Panc1 (cell line): ENCODE measurements around the gene TBXA2R.

Experiments used
- POLR2AphosphoS5 ChIP-seq: IDR thresholded peaks from 2 replicates; pipeline ENCODE4 v1.6.1; 2012; ENCODE audit warnings: mild to moderate bottlenecking, low read depth, low read length, moderate library complexity
- SIN3A ChIP-seq: IDR thresholded peaks from 2 replicates; pipeline ENCODE4 v1.6.1; 2012; ENCODE audit warnings: low read depth, mild to moderate bottlenecking, low read length, moderate library complexity, borderline replicate concordance; ENCODE audit not compliant: insufficient read depth
- TCF7L2 ChIP-seq: IDR thresholded peaks from 2 replicates; pipeline ENCODE4 v1.6.1; 2011; ENCODE audit warnings: mild to moderate bottlenecking, low read depth, low read length, inconsistent platforms
- TF ChIP-seq, protein P1 (sequence below): fragments of 450-650 bp; IDR thresholded peaks from 2 replicates; pipeline ENCODE4 v1.5.1; 2017; ENCODE audit warnings: mild to moderate bottlenecking

DNA sequence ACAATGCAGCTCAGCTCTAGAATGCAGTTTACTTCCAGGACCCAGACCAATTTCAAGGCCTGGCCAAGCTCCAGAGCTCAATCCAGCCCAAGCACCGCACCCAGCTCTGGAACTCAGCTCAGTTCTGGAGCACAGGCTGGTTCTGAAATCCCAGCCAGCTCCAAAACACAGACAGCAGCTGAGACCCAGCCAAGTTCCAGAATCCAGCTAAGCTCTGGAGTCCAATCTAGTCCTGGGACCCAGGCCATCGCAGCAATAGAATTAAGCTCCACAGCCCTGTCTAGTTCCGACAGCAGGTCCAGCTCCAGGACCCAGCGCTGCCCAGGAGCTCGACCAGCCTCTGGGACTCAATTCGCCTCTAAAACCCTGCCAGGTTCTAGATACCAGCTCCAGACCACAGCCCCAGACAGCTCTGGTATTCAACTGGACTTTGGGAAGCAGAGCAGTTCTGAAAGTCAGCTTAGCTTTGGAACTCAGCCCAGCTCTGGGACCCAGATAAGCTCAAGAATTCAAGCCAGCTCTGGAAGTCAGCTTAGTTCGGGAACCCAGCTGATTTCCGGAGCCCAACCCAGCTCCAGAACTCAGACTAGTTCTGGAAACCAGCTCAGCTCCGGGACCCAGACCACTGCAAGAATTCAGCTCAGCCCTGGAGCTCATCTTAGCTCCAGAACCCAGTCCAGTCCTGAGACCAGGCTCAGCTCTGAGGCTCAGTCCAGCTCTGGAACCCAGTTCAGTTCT is 14.6 kb downstream of the TBXA2R start:
- TF ChIP-seq, protein P1, sequence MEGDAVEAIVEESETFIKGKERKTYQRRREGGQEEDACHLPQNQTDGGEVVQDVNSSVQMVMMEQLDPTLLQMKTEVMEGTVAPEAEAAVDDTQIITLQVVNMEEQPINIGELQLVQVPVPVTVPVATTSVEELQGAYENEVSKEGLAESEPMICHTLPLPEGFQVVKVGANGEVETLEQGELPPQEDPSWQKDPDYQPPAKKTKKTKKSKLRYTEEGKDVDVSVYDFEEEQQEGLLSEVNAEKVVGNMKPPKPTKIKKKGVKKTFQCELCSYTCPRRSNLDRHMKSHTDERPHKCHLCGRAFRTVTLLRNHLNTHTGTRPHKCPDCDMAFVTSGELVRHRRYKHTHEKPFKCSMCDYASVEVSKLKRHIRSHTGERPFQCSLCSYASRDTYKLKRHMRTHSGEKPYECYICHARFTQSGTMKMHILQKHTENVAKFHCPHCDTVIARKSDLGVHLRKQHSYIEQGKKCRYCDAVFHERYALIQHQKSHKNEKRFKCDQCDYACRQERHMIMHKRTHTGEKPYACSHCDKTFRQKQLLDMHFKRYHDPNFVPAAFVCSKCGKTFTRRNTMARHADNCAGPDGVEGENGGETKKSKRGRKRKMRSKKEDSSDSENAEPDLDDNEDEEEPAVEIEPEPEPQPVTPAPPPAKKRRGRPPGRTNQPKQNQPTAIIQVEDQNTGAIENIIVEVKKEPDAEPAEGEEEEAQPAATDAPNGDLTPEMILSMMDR, result no peak
- TF ChIP-seq TCF7L2 (no peak), POLR2AphosphoS5 (no peak), SIN3A (no peak)
